ENCODE data around the gene RPL22.

Gene RPL22

GRCh38 chr1:6241107-6241886 is 41.9 kb upstream of the RPL22 start:
- no peaks in the 10 kb centered on the region for H3K4me1 ChIP-seq (ENCODE audit: control insufficient read depth, low read depth, low read length)
- no peak overlapping the region for H3K4me3 ChIP-seq (ENCODE audit: low read length)
- no peak overlapping the region for H3K4ac ChIP-seq (ENCODE audit: low read depth, low read length)
- H2BK15ac ChIP-seq (replicated peaks; ENCODE audit: low read depth): no peak overlapping the region
- H3K9ac ChIP-seq (ENCODE audit: low read length): peak overlapping the region; percentile 19
- no peaks in the 10 kb centered on the region for H3K79me1 ChIP-seq (ENCODE audit: low read length)
- no CpG with 5 or more reads among the region's 33 CpGs for WGBS (ENCODE audit: extremely low coverage, insufficient coverage, low lambda C conversion rate)
- H3K27ac ChIP-seq (ENCODE audit: low read depth, low read length): no peak overlapping the region
- peaks cover 35% of the 10 kb centered on the region for H3K27me3 ChIP-seq (ENCODE audit: insufficient read depth, low read length, poor library complexity)
- H2AK5ac ChIP-seq (ENCODE audit: low read length): no peak overlapping the region
- no peaks in the 10 kb centered on the region for H3K36me3 ChIP-seq (ENCODE audit: control insufficient read depth, insufficient read depth, low read length)
- H4K8ac ChIP-seq (ENCODE audit: low read depth, low read length): no peak overlapping the region
- H3K18ac ChIP-seq (ENCODE audit: low read length): no peak overlapping the region
- no peak for DNase-seq
- peak overlapping the region; percentile 42 for H3K56ac ChIP-seq (ENCODE audit: low read length)
- no peak overlapping the region for H4K5ac ChIP-seq (ENCODE audit: low read length)
- no peak overlapping the region for H2BK120ac ChIP-seq (ENCODE audit: low read depth, low read length)
- H2BK5ac ChIP-seq (ENCODE audit: low read length): no peak overlapping the region
- no peak overlapping the region for H3K23ac ChIP-seq (ENCODE audit: low read length)
- no peaks in the 10 kb centered on the region for H3K79me2 ChIP-seq (ENCODE audit: control insufficient read depth, insufficient read depth, low read length)
- no peak overlapping the region for H3K4me2 ChIP-seq (ENCODE audit: low read length)

GRCh38 chr1:6239950-6240768 is 40.8 kb upstream of the RPL22 start:
- H2BK5ac ChIP-seq (ENCODE audit: low read length): no peak overlapping the region
- peaks cover 35% of the 10 kb centered on the region for H3K27me3 ChIP-seq (ENCODE audit: insufficient read depth, low read length, poor library complexity)
- H3K4me2 ChIP-seq (ENCODE audit: low read length): no peak overlapping the region
- no peak overlapping the region for H2BK120ac ChIP-seq (ENCODE audit: low read depth, low read length)
- no peak overlapping the region for H4K5ac ChIP-seq (ENCODE audit: low read length)
- no peaks in the 10 kb centered on the region for H3K4me1 ChIP-seq (ENCODE audit: control insufficient read depth, low read depth, low read length)
- H2BK15ac ChIP-seq (replicated peaks; ENCODE audit: low read depth): no peak overlapping the region
- H3K56ac ChIP-seq (ENCODE audit: low read length): no peak overlapping the region
- no peak overlapping the region for H2AK5ac ChIP-seq (ENCODE audit: low read length)
- no CpG with 5 or more reads among the region's 17 CpGs for WGBS (ENCODE audit: extremely low coverage, insufficient coverage, low lambda C conversion rate)
- H3K23ac ChIP-seq (ENCODE audit: low read length): no peak overlapping the region
- no peak overlapping the region for H3K4ac ChIP-seq (ENCODE audit: low read depth, low read length)
- no peak overlapping the region for H3K27ac ChIP-seq (ENCODE audit: low read depth, low read length)
- H3K79me2 ChIP-seq (ENCODE audit: control insufficient read depth, insufficient read depth, low read length): peaks cover 3% of the 10 kb centered on the region
- no peak overlapping the region for H3K9ac ChIP-seq (ENCODE audit: low read length)
- H3K36me3 ChIP-seq (ENCODE audit: control insufficient read depth, insufficient read depth, low read length): no peaks in the 10 kb centered on the region
- peaks cover 2% of the 10 kb centered on the region for H3K79me1 ChIP-seq (ENCODE audit: low read length)
- H3K4me3 ChIP-seq (ENCODE audit: low read length): no peak overlapping the region
- no peak overlapping the region for H3K18ac ChIP-seq (ENCODE audit: low read length)
- H4K8ac ChIP-seq (ENCODE audit: low read depth, low read length): no peak overlapping the region
- DNase-seq: peak; percentile 60

GRCh38 chr1:6239213-6239752 is 39.9 kb upstream of the RPL22 start:
- no peak overlapping the region for H3K4ac ChIP-seq (ENCODE audit: low read depth, low read length)
- H2AK5ac ChIP-seq (ENCODE audit: low read length): no peak overlapping the region
- H4K8ac ChIP-seq (ENCODE audit: low read depth, low read length): no peak overlapping the region
- peaks cover 3% of the 10 kb centered on the region for H3K4me1 ChIP-seq (ENCODE audit: control insufficient read depth, low read depth, low read length)
- no peak overlapping the region for H3K27ac ChIP-seq (ENCODE audit: low read depth, low read length)
- H2BK5ac ChIP-seq (ENCODE audit: low read length): no peak overlapping the region
- H3K79me1 ChIP-seq (ENCODE audit: low read length): peaks cover 9% of the 10 kb centered on the region
- WGBS (ENCODE audit: extremely low coverage, insufficient coverage, low lambda C conversion rate): no CpG with 5 or more reads among the region's 7 CpGs
- no peak overlapping the region for H2BK15ac ChIP-seq (replicated peaks; ENCODE audit: low read depth)
- peak overlapping the region; percentile 59 for H3K56ac ChIP-seq (ENCODE audit: low read length)
- H4K5ac ChIP-seq (ENCODE audit: low read length): no peak overlapping the region
- H3K23ac ChIP-seq (ENCODE audit: low read length): no peak overlapping the region
- H3K79me2 ChIP-seq (ENCODE audit: control insufficient read depth, insufficient read depth, low read length): peaks cover 11% of the 10 kb centered on the region
- H3K36me3 ChIP-seq (ENCODE audit: control insufficient read depth, insufficient read depth, low read length): no peaks in the 10 kb centered on the region
- no peak for DNase-seq
- H3K18ac ChIP-seq (ENCODE audit: low read length): no peak overlapping the region
- peaks cover 30% of the 10 kb centered on the region for H3K27me3 ChIP-seq (ENCODE audit: insufficient read depth, low read length, poor library complexity)
- no peak overlapping the region for H3K4me2 ChIP-seq (ENCODE audit: low read length)
- H3K9ac ChIP-seq (ENCODE audit: low read length): peak overlapping the region; percentile 16
- H3K4me3 ChIP-seq (ENCODE audit: low read length): no peak overlapping the region
- no peak overlapping the region for H2BK120ac ChIP-seq (ENCODE audit: low read depth, low read length)

- Histone ChIP-seq H3K9ac (ENCODE audit: low read length) (no peak overlapping the region), H4K8ac (ENCODE audit: low read depth, low read length) (no peak overlapping the region), H3K4ac (ENCODE audit: low read depth, low read length) (no peak overlapping the region), H4K5ac (ENCODE audit: low read length) (no peak overlapping the region), H3K56ac (ENCODE audit: low read length) (no peak overlapping the region), H2BK120ac (ENCODE audit: low read depth, low read length) (no peak overlapping the region), H3K4me1 (ENCODE audit: control insufficient read depth, low read depth, low read length) (peaks cover 3% of the 10 kb centered on the region), H3K4me3 (ENCODE audit: low read length) (no peak overlapping the region), H3K79me1 (ENCODE audit: low read length) (peaks cover 12% of the 10 kb centered on the region), H3K27me3 (ENCODE audit: insufficient read depth, low read length, poor library complexity) (peaks cover 15% of the 10 kb centered on the region), H2BK5ac (ENCODE audit: low read length) (no peak overlapping the region), H3K79me2 (ENCODE audit: control insufficient read depth, insufficient read depth, low read length) (peaks cover 12% of the 10 kb centered on the region), H2AK5ac (ENCODE audit: low read length) (no peak overlapping the region), H2BK15ac (replicated peaks; ENCODE audit: low read depth) (no peak overlapping the region), H3K23ac (ENCODE audit: low read length) (no peak overlapping the region), H3K36me3 (ENCODE audit: control insufficient read depth, insufficient read depth, low read length) (peaks cover 3% of the 10 kb centered on the region), H3K18ac (ENCODE audit: low read length) (no peak overlapping the region), H3K4me2 (ENCODE audit: low read length) (no peak overlapping the region), H3K27ac (ENCODE audit: low read depth, low read length) (no peak overlapping the region)
- DNase-seq: no peak
- WGBS (ENCODE audit: extremely low coverage, insufficient coverage, low lambda C conversion rate): no CpG with 5 or more reads among the region's 4 CpGs
Measured at GRCh38 chr1:6237093-6237492, 37.7 kb upstream of the RPL22 start.

- no peak overlapping the region for H3K27ac ChIP-seq (ENCODE audit: low read depth, low read length)
- WGBS (ENCODE audit: extremely low coverage, insufficient coverage, low lambda C conversion rate): no CpG with 5 or more reads among the region's 30 CpGs
Measured at GRCh38 chr1:6235296-6235677, 35.9 kb upstream of the RPL22 start.

More at GRCh38 chr1:6235296-6235677, 35.9 kb upstream of the RPL22 start:
- peak overlapping the region; percentile 81 for H3K18ac ChIP-seq (ENCODE audit: low read length)
- DNase-seq: no peak
- peak overlapping the region; percentile 91 for H3K4me2 ChIP-seq (ENCODE audit: low read length)
- H3K4ac ChIP-seq (ENCODE audit: low read depth, low read length): peak overlapping the region; percentile 94
- H3K36me3 ChIP-seq (ENCODE audit: control insufficient read depth, insufficient read depth, low read length): peaks cover 4% of the 10 kb centered on the region
- H3K4me1 ChIP-seq (ENCODE audit: control insufficient read depth, low read depth, low read length): peaks cover 3% of the 10 kb centered on the region
- H2BK120ac ChIP-seq (ENCODE audit: low read depth, low read length): peak overlapping the region; percentile 8
- peaks cover 1% of the 10 kb centered on the region for H3K27me3 ChIP-seq (ENCODE audit: insufficient read depth, low read length, poor library complexity)
- peak overlapping the region; percentile 99 for H3K9ac ChIP-seq (ENCODE audit: low read length)
- no peak overlapping the region for H3K23ac ChIP-seq (ENCODE audit: low read length)
- H3K56ac ChIP-seq (ENCODE audit: low read length): peak overlapping the region; percentile 99
- peaks cover 14% of the 10 kb centered on the region for H3K79me1 ChIP-seq (ENCODE audit: low read length)
- no peak overlapping the region for H2BK15ac ChIP-seq (replicated peaks; ENCODE audit: low read depth)
- H3K79me2 ChIP-seq (ENCODE audit: control insufficient read depth, insufficient read depth, low read length): peaks cover 12% of the 10 kb centered on the region
- H2BK5ac ChIP-seq (ENCODE audit: low read length): no peak overlapping the region
- no peak overlapping the region for H4K5ac ChIP-seq (ENCODE audit: low read length)
- H2AK5ac ChIP-seq (ENCODE audit: low read length): peak overlapping the region; percentile 38
- no peak overlapping the region for H4K8ac ChIP-seq (ENCODE audit: low read depth, low read length)
- peak overlapping the region; percentile 95 for H3K4me3 ChIP-seq (ENCODE audit: low read length)
